GM12865 (cell line): ENCODE data around the gene DOK6.

Experiments
- DNase-seq: peaks from one replicate; pipeline ENCODE4 v3.0.0; 2010; ENCODE audit warnings: low read depth
- H3K4me3 ChIP-seq: 2 replicates; pipeline ENCODE4 v1.5.1; 2011; ENCODE audit warnings: mild to moderate bottlenecking, low read depth, low read length, control low read depth
- CTCF ChIP-seq: IDR thresholded peaks from 2 replicates; pipeline ENCODE4 v1.5.1; 2011; ENCODE audit warnings: low read length, control low read depth, low read depth, inconsistent platforms; ENCODE audit not compliant: insufficient read depth; ENCODE audit errors: missing control alignments

DOK6 gene

GRCh38 chr18:69727912-69728572 lies 327.4 kb downstream of the DOK6 start:
- no peak for TF ChIP-seq CTCF
- no peak for DNase-seq
- H3K4me3 ChIP-seq = no peak overlapping the region

DNA sequence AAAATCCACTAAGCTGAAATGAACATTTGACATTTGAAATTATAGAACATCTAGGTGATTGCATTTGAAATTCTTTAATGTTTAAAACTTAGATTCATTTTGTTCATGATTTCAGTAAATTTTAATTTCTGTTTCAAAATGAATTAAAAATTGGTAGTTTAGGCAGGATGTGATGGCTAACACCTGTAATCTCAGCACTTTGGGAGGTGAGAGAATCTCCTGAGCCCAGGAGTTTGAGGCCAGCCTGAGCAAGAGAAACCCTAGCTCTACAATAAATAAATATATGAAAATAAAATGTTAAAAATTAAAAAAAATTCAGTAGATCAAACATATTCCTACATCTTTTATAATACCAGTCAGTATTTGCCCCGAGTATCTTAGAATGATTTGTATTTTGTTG lies 330.0 kb downstream of the DOK6 start:
- H3K4me3 ChIP-seq = no peak overlapping the region
- TF ChIP-seq CTCF = no peak
- no peak for DNase-seq

GRCh38 chr18:69734536-69734935 lies 333.8 kb downstream of the DOK6 start:
- H3K4me3 ChIP-seq = no peak overlapping the region
- TF ChIP-seq CTCF = no peak
- DNase-seq = no peak

GRCh38 chr18:69736730-69737129 lies 336.0 kb downstream of the DOK6 start:
- no peak for TF ChIP-seq CTCF
- no peak for DNase-seq
- no peak overlapping the region for H3K4me3 ChIP-seq

DNA sequence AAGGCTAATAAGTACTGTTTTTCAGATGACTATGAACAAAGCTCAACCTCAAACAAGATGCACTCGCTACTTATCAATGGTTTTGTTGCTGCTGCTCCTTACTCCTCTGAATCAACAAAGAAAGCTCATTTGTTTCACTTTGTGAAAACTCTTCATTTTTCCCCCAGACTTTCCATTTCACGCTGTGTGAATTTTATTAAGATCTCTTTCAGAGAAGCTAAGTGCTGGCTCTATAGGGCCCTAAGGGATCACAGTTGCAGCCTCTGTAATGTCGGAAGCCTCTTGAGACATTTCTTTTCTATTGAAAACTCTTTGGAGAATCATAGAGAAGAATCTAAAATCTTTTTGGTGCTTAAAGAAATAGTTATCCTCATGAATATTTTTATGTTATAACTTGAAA lies 337.2 kb downstream of the DOK6 start:
- TF ChIP-seq CTCF = no peak
- no peak overlapping the region for H3K4me3 ChIP-seq
- DNase-seq = no peak

DNA sequence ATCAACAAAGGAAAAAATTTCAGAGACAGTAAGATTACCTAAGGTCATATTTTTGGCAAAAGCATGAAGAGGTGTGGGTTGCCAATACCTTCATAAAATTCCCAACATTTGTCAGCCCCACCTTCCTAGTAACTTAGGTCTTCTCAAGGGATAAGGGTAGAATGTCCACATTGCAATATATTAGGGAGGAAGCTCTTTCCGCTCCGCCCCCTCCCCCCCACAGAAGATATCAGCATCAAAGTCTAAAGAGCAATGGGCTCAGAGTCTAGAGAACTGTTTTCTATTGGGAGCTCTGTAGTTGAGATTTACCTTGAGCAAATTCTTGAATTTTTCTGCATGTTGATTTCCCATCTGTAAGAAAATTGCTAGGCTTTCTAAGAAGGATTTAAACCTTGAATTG lies 346.7 kb downstream of the DOK6 start:
- no peak for DNase-seq
- no peak overlapping the region for H3K4me3 ChIP-seq
- TF ChIP-seq CTCF = no peak

DNA sequence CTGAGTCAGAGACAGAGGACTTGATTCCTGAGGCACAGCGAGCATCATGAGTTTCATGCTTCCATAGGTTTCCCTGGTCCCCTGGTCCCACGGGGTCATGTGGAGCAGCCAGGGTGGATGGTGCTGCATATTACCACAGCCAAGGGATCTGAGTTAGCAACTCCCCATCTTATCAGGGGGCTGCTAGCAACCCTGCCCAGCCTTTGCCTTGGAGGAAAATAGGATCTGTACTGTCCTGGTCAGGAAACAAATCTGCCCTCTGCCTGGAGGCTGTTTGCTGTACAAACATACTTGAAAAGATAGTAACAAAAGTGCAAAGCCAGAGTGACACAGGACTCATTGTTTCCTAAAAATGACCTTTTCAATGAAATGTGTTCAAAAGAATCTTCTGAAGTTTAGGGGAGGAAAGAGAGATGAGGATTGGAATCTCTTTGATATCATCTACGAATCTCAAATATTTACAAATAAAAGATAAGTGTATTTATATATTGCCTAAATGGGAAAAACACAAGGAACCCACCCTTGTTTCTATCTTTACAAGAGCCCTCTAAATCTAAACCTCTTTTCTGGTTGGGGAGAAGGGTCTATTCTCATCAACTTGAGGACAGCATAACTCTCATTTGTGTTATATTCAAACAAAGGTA lies 352.2 kb downstream of the DOK6 start:
- TF ChIP-seq CTCF = no peak
- no peak overlapping the region for H3K4me3 ChIP-seq
- DNase-seq = no peak
